Hepatocyte (in vitro differentiated cells): Measurements from ENCODE around the gene KRT81. TPM values are rescaled to one million over a fixed set of nuclear protein-coding genes. Genes with fewer than 3 reads are reported as not detected.

Experiments used
- DNase-seq: peaks from one replicate; pipeline ENCODE4 v3.0.0-alpha.2; 2016; ENCODE audit warnings: low spot score
- H2AFZ ChIP-seq: fragments of 200-600 bp; sonication (generic); 2 replicates; pipeline ENCODE4 v1.6.0; 2016; ENCODE audit warnings: antibody characterized with exemption, mild to moderate bottlenecking
- H3K27ac ChIP-seq: fragments of 200-600 bp; sonication (generic); 2 replicates; pipeline ENCODE4 v1.5.1; 2016; ENCODE audit warnings: mild to moderate bottlenecking
- H3K27me3 ChIP-seq: fragments of 200-600 bp; sonication (generic); 2 replicates; pipeline ENCODE4 v1.6.1; 2016
- H3K36me3 ChIP-seq: fragments of 200-600 bp; sonication (generic); replicated peaks from 2 replicates; pipeline ENCODE4 v1.5.1; 2016; ENCODE audit warnings: low read depth; ENCODE audit not compliant: insufficient read depth
- H3K4me1 ChIP-seq: fragments of 200-600 bp; sonication (generic); 2 replicates; pipeline ENCODE4 v1.5.1; 2016; ENCODE audit warnings: mild to moderate bottlenecking, moderate library complexity; ENCODE audit not compliant: insufficient read depth
- H3K4me2 ChIP-seq: fragments of 200-600 bp; sonication (generic); 2 replicates; pipeline ENCODE4 v1.6.0; 2016
- H3K4me3 ChIP-seq: fragments of 200-600 bp; sonication (generic); 2 replicates; pipeline ENCODE4 v1.5.1; 2016; ENCODE audit warnings: mild to moderate bottlenecking
- H3K79me2 ChIP-seq: fragments of 200-600 bp; sonication (generic); 2 replicates; pipeline ENCODE4 v1.6.0; 2017; ENCODE audit warnings: mild to moderate bottlenecking
- H3K9me2 ChIP-seq: fragments of 200-600 bp; sonication (generic); replicated peaks from 2 replicates; pipeline ENCODE4 v1.6.0; 2017; ENCODE audit warnings: mild to moderate bottlenecking; ENCODE audit not compliant: insufficient read depth
- H3K9me3 ChIP-seq: fragments of 200-600 bp; sonication (generic); 2 replicates; pipeline ENCODE4 v1.5.1; 2016; ENCODE audit warnings: low read depth, mild to moderate bottlenecking
- H4K20me1 ChIP-seq: fragments of 200-600 bp; sonication (generic); 2 replicates; pipeline ENCODE4 v1.6.0; 2016; ENCODE audit warnings: mild to moderate bottlenecking; ENCODE audit not compliant: insufficient read depth, poor library complexity, severe bottlenecking
- EZH2 ChIP-seq: fragments of 200-600 bp; sonication (generic); IDR thresholded peaks from 2 replicates; pipeline ENCODE4 v1.6.1; 2016; ENCODE audit warnings: antibody characterized with exemption, mild to moderate bottlenecking, borderline replicate concordance
- EZH2phosphoT487 ChIP-seq: fragments of 200-600 bp; sonication (generic); IDR thresholded peaks from one replicate; pipeline ENCODE4 v1.6.1; 2018; ENCODE audit warnings: antibody characterized with exemption, mild to moderate bottlenecking, low read depth, moderate library complexity; ENCODE audit not compliant: unreplicated experiment, severe bottlenecking
- WGBS: methylation state at CpG from one replicate; pipeline ENCODE4 v1.1.6; 2016; ENCODE audit warnings: low lambda C conversion rate; ENCODE audit errors: missing lambda C conversion rate; 5-methylcytosine and 5-hydroxymethylcytosine counted together
- polyA plus RNA-seq: library from polyadenylated mRNA; unstranded; fragments of >200 nt; fragmentation: Nextera tagmentation; extraction: Ambion mirVana; gene quantifications from 2 replicates; pipeline ENCODE4 v1.2.1, GENCODE V29; 2016
- total RNA-seq: library from RNA; depleted of rRNA; stranded (reverse); fragments of >200 nt; gene quantifications from 2 replicates; pipeline ENCODE4 v1.2.3, GENCODE V29; 2014
- TF ChIP-seq, protein P1 (sequence below): fragments of 200-600 bp; sonication (generic); IDR thresholded peaks from 2 replicates; pipeline ENCODE4 v1.5.1; 2016; ENCODE audit warnings: antibody characterized with exemption, mild to moderate bottlenecking; ENCODE audit not compliant: poor library complexity

Gene KRT81
- total and polyA plus RNA-seq, 2 experiments from 2014 or later = not detected

DNA sequence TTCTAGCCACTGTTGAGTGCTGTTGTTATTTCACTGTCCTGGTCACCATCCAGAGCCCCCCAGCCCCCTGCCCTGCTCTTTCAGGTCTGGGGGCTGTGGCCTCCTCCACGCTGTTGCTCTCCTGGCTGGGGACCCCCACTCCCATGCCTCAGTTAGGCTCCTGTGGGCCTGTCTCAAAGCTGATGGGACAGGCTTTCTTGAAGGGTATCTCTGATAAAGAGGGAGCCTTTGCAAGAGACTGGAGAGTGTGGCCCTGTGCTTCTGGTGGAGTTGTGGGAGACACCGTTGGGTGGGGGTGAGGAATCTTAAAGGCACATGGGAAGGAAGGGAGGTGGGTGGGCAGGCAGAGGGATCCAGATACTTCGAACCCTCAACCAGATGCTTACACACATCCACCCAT is 29.0 kb downstream of the KRT81 start:
- DNase-seq = no peak
- Histone ChIP-seq H3K27me3 (peaks cover 33% of the 10 kb centered on the region), H3K4me1 (no peaks in the 10 kb centered on the region), H3K9me2 (no peaks in the 10 kb centered on the region), H3K36me3 (no peaks in the 10 kb centered on the region), H2AFZ (no peak overlapping the region), H3K27ac (no peak overlapping the region), H3K4me3 (no peak overlapping the region), H3K9me3 (no peaks in the 10 kb centered on the region), H3K4me2 (no peak overlapping the region), H3K79me2 (no peaks in the 10 kb centered on the region), H4K20me1 (no peaks in the 10 kb centered on the region)
- WGBS = 78% methylated on average over 3 of the region's 3 CpGs
- no peak for TF ChIP-seq EZH2
- no peak for TF ChIP-seq EZH2phosphoT487
- TF ChIP-seq, protein P1, sequence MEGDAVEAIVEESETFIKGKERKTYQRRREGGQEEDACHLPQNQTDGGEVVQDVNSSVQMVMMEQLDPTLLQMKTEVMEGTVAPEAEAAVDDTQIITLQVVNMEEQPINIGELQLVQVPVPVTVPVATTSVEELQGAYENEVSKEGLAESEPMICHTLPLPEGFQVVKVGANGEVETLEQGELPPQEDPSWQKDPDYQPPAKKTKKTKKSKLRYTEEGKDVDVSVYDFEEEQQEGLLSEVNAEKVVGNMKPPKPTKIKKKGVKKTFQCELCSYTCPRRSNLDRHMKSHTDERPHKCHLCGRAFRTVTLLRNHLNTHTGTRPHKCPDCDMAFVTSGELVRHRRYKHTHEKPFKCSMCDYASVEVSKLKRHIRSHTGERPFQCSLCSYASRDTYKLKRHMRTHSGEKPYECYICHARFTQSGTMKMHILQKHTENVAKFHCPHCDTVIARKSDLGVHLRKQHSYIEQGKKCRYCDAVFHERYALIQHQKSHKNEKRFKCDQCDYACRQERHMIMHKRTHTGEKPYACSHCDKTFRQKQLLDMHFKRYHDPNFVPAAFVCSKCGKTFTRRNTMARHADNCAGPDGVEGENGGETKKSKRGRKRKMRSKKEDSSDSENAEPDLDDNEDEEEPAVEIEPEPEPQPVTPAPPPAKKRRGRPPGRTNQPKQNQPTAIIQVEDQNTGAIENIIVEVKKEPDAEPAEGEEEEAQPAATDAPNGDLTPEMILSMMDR = no peak

DNA sequence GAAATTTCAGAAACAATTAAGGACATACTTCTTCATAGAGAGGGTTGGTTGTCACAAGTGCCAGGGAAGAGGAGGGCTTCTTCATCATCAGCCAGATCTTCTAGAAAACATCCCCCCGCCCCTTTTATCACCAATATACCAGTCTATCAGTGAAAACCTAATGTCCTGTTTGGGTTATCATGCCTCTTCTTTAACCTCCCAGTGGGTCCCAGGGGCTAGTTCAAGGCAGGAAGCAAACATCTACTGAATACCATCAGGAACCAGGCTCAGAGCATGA is 30.2 kb downstream of the KRT81 start:
- TF ChIP-seq EZH2 (no peak), EZH2phosphoT487 (no peak)
- TF ChIP-seq, protein P1 = no peak
- no peaks in the 10 kb centered on the region for H3K9me2 ChIP-seq
- H4K20me1 ChIP-seq = no peaks in the 10 kb centered on the region
- H3K4me2 ChIP-seq = no peak overlapping the region
- no peak for DNase-seq
- 50% methylated on average over 1 of the region's 1 CpG for WGBS
- H2AFZ ChIP-seq = no peak overlapping the region
- H3K79me2 ChIP-seq = no peaks in the 10 kb centered on the region
- no peak overlapping the region for H3K27ac ChIP-seq
- H3K27me3 ChIP-seq = peaks cover 44% of the 10 kb centered on the region
- H3K9me3 ChIP-seq = no peaks in the 10 kb centered on the region
- no peak overlapping the region for H3K4me3 ChIP-seq
- no peaks in the 10 kb centered on the region for H3K4me1 ChIP-seq
- H3K36me3 ChIP-seq = no peaks in the 10 kb centered on the region

DNA sequence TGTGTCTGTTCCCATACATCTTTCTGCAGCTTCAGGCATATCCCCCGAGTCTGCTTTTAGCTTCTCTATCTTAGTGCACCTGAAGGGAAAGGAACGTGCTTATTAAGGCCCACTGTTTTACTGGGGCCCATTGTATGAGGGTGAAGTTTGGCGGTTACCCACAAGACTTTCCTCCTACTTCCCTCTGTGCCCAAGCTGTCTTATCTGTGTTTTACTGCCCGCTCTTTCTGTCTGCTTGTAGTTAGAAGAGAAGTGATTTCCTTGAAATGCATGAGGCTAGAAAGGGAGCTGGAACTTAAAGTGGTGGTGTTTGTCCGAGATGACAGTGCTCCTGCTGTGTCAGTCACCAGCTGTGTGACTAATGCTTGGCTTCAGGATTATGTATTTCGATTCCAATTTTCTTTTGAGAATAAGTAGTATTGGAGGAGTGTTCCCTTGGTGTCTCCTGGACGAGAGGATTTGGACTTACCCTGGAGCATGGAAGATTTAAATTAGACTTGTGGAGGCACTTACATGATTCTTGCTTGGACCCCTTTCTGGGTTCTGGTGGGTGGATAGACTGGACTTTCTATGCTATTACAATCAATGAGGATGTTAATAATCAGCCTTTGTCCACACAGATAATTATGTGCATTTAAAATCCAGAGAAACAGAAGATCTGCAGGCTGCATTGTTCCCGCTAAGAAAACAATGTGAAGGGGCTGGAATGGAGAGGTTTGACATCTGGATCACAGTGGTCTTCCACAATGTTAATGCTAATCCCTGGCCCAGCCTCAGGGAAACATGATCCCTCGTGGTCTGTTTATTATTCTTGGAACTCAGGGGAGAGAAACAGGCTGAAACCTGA is 30.8 kb downstream of the KRT81 start:
- Histone ChIP-seq H3K27me3 (peaks cover 50% of the 10 kb centered on the region), H2AFZ (no peak overlapping the region), H3K27ac (no peak overlapping the region), H3K9me3 (no peaks in the 10 kb centered on the region), H3K9me2 (no peaks in the 10 kb centered on the region), H3K36me3 (no peaks in the 10 kb centered on the region), H4K20me1 (no peaks in the 10 kb centered on the region), H3K4me2 (no peak overlapping the region), H3K4me1 (no peaks in the 10 kb centered on the region), H3K4me3 (no peak overlapping the region), H3K79me2 (no peaks in the 10 kb centered on the region)
- no peak for DNase-seq
- TF ChIP-seq, protein P1 = no peak
- TF ChIP-seq EZH2phosphoT487 (no peak), EZH2 (no peak)
- 74% methylated on average over 9 of the region's 9 CpGs for WGBS
